CD8-positive, alpha-beta memory T cell (primary cell): ENCODE data around the gene CCR5AS.

ENCODE experiments used
- CTCF ChIA-PET: fragments of 350-600 bp; sonication (Branson Sonifier 250); formaldehyde crosslinking; loops from one replicate; lab custom pipeline; 2021; ENCODE audit warnings: antibody characterized with exemption; lab: Charles Lee
- POLR2A ChIA-PET: fragments of 350-600 bp; sonication (Branson Sonifier 250); formaldehyde crosslinking; loops from one replicate; lab custom pipeline; 2021; ENCODE audit warnings: antibody characterized with exemption; lab: Charles Lee
- DNase-seq, 5 donors: peaks; one replicate each; pipeline versions ENCODE4 v3.0.0 to v3.0.0-alpha.2; 2020 to 2022; ENCODE audit warnings: mixed read lengths in 1 of 5
- H3K27ac ChIP-seq: one replicate; pipeline ENCODE4 v1.7.0; 2013; ENCODE audit warnings: low read depth, mild to moderate bottlenecking, low read length, moderate library complexity
- H3K27me3 ChIP-seq: 2 replicates; pipeline ENCODE4 v1.7.0; 2013; ENCODE audit warnings: low read length, mild to moderate bottlenecking; ENCODE audit not compliant: insufficient read depth, poor library complexity, severe bottlenecking
- H3K36me3 ChIP-seq: 2 replicates; pipeline ENCODE4 v1.7.0; 2013; ENCODE audit warnings: mild to moderate bottlenecking, low read length, moderate library complexity; ENCODE audit not compliant: insufficient read depth
- H3K4me1 ChIP-seq: 2 replicates; pipeline ENCODE4 v1.7.0; 2013; ENCODE audit warnings: mild to moderate bottlenecking, low read length, moderate library complexity; ENCODE audit not compliant: insufficient read depth
- H3K4me3 ChIP-seq: 2 replicates; pipeline ENCODE4 v1.7.0; 2013; ENCODE audit warnings: mild to moderate bottlenecking, low read length
- H3K9me3 ChIP-seq: 2 replicates; pipeline ENCODE4 v1.7.0; 2013; ENCODE audit warnings: mild to moderate bottlenecking, low read length
- H3K27ac Mint-ChIP-seq, 8 donors: one replicate each; pipeline ENCODE4 v1.8.0; 2020 to 2021; ENCODE audit warnings: mixed read lengths in 8 of 8, mild to moderate bottlenecking in 6 of 8, inconsistent platforms in 3 of 8, moderate library complexity in 3 of 8
- H3K27me3 Mint-ChIP-seq, 2 donors: one replicate each; pipeline ENCODE4 v1.8.0; 2020 to 2021; ENCODE audit warnings: mixed read lengths in 2 of 2, mild to moderate bottlenecking in 1 of 2, moderate library complexity in 1 of 2
- H3K36me3 Mint-ChIP-seq, 3 donors: one replicate each; pipeline ENCODE4 v1.8.0; 2020 to 2021; ENCODE audit warnings: mixed read lengths in 3 of 3, inconsistent platforms in 1 of 3, mild to moderate bottlenecking in 1 of 3
- H3K4me1 Mint-ChIP-seq, 3 donors: one replicate each; pipeline ENCODE4 v1.8.0; 2020 to 2021; ENCODE audit warnings: mixed read lengths in 3 of 3, inconsistent platforms in 1 of 3, mild to moderate bottlenecking in 1 of 3
- H3K4me3 Mint-ChIP-seq, 7 donors: one replicate each; pipeline ENCODE4 v1.8.0; 2020 to 2021; ENCODE audit warnings: mixed read lengths in 7 of 7, mild to moderate bottlenecking in 6 of 7, moderate library complexity in 4 of 7, inconsistent platforms in 2 of 7
- H3K9me3 Mint-ChIP-seq, 5 donors: one replicate each; pipeline ENCODE4 v1.8.0; 2020 to 2022; ENCODE audit warnings: mixed read lengths in 5 of 5, mild to moderate bottlenecking in 3 of 5, moderate library complexity in 2 of 5, inconsistent platforms in 1 of 5

The CCR5AS gene

GRCh38 chr3:46406788-46407611 is at the start of gene CCR5AS, which contains the start of gene CCRL2:
Gene CCR5AS, minus strand, starts transcription at chr3:46407066.
Gene CCRL2, plus strand, starts transcription at chr3:46407259. Its CDS starts 821 bp downstream, at chr3:46408080.
- Mint-ChIP-seq H3K9me3 (peaks cover 0 to 2% (median 0%) of the 10 kb centered on the region in 5 donors), H3K27ac (peak within 1 kb of the TSS; percentile 86 to 98 (median 92)), H3K4me3 (peak within 1 kb of the TSS; percentile 83 to 96 (median 87)), H3K36me3 (peaks cover 0 to 14% (median 5%) of the 10 kb centered on the region in 3 donors), H3K4me1 (peaks cover 34 to 39% (median 36%) of the 10 kb centered on the region in 3 donors), H3K27me3 (no peaks in the 10 kb centered on the region)
- Histone ChIP-seq H3K27me3 (no peaks in the 10 kb centered on the region), H3K9me3 (no peaks in the 10 kb centered on the region), H3K4me1 (peaks cover 12% of the 10 kb centered on the region), H3K4me3 (peak within 1 kb of the TSS; percentile 57), H3K27ac (peak within 1 kb of the TSS; percentile 75), H3K36me3 (no peaks in the 10 kb centered on the region)
- peak; percentile 19 to 71 (median 29) for DNase-seq
- CTCF ChIA-PET = interaction anchor here (0.8 to 1.1 kb wide), 5 partner anchors 37 to 225 kb away, joined by 3 to 5 read pairs (median 3); no protein-coding TSS in a partner anchor
- POLR2A ChIA-PET = interaction anchor here (0.7 to 1.4 kb wide), 2 partner anchors 36 to 495 kb away, joined by 3 to 5 read pairs; partner anchors contain the start of gene CCR5

GRCh38 chr3:46456118-46456517 is 49.3 kb upstream of the CCR5AS start:
- no peak for DNase-seq
- no peak overlapping the region for H3K27ac ChIP-seq
- peaks cover 0 to 5% (median 1%) of the 10 kb centered on the region in 5 donors for H3K9me3 Mint-ChIP-seq
- no peak overlapping the region for H3K4me3 ChIP-seq
- H3K4me1 Mint-ChIP-seq = peaks cover 0 to 6% (median 5%) of the 10 kb centered on the region in 3 donors
- H3K36me3 Mint-ChIP-seq = peaks cover 0 to 4% (median 0%) of the 10 kb centered on the region in 3 donors
- H3K9me3 ChIP-seq = no peaks in the 10 kb centered on the region
- H3K27me3 Mint-ChIP-seq = peaks cover 4 to 19% of the 10 kb centered on the region in 2 donors
- H3K4me1 ChIP-seq = no peaks in the 10 kb centered on the region
- H3K36me3 ChIP-seq = no peaks in the 10 kb centered on the region
- H3K4me3 Mint-ChIP-seq = no peak overlapping the region
- H3K27me3 ChIP-seq = peaks cover 4% of the 10 kb centered on the region
- H3K27ac Mint-ChIP-seq = no peak overlapping the region
- ChIA-PET POLR2A (no interaction called here), CTCF (no interaction called here)

GRCh38 chr3:46455231-46456115 is 48.6 kb upstream of the CCR5AS start:
- Histone ChIP-seq H3K36me3 (no peaks in the 10 kb centered on the region), H3K4me3 (no peak overlapping the region), H3K4me1 (no peaks in the 10 kb centered on the region), H3K27me3 (peaks cover 3% of the 10 kb centered on the region), H3K9me3 (no peaks in the 10 kb centered on the region), H3K27ac (no peak overlapping the region)
- H3K27ac Mint-ChIP-seq = no peak overlapping the region
- ChIA-PET POLR2A (no interaction called here), CTCF (no interaction called here)
- no peak for DNase-seq
- peaks cover 0 to 6% (median 5%) of the 10 kb centered on the region in 3 donors for H3K4me1 Mint-ChIP-seq
- peaks cover 0 to 2% (median under 1%) of the 10 kb centered on the region in 5 donors for H3K9me3 Mint-ChIP-seq
- H3K4me3 Mint-ChIP-seq = no peak overlapping the region
- no peaks in the 10 kb centered on the region for H3K36me3 Mint-ChIP-seq
- H3K27me3 Mint-ChIP-seq = peaks cover 4 to 13% of the 10 kb centered on the region in 2 donors

GRCh38 chr3:46454606-46455005 is 47.7 kb upstream of the CCR5AS start:
- no peaks in the 10 kb centered on the region for H3K9me3 ChIP-seq
- ChIA-PET CTCF (no interaction called here), POLR2A (no interaction called here)
- H3K27me3 Mint-ChIP-seq = peaks cover 4 to 8% of the 10 kb centered on the region in 2 donors
- no peak overlapping the region for H3K27ac Mint-ChIP-seq
- H3K4me1 Mint-ChIP-seq = peaks cover 0 to 6% (median 5%) of the 10 kb centered on the region in 3 donors
- no peak overlapping the region for H3K4me3 ChIP-seq
- peaks cover 3% of the 10 kb centered on the region for H3K27me3 ChIP-seq
- H3K27ac ChIP-seq = no peak overlapping the region
- no peaks in the 10 kb centered on the region for H3K36me3 ChIP-seq
- no peaks in the 10 kb centered on the region for H3K4me1 ChIP-seq
- DNase-seq = no peak
- no peak overlapping the region for H3K4me3 Mint-ChIP-seq
- H3K9me3 Mint-ChIP-seq = peaks cover 0 to 1% (median 0%) of the 10 kb centered on the region in 5 donors
- H3K36me3 Mint-ChIP-seq = no peaks in the 10 kb centered on the region

- H3K9me3 ChIP-seq = no peaks in the 10 kb centered on the region
- H3K4me1 ChIP-seq = no peaks in the 10 kb centered on the region
- no peak overlapping the region for H3K27ac ChIP-seq
- H3K36me3 ChIP-seq = no peaks in the 10 kb centered on the region
- Mint-ChIP-seq H3K27ac (no peak overlapping the region), H3K9me3 (peaks cover 0 to 1% (median 0%) of the 10 kb centered on the region in 5 donors), H3K4me1 (peaks cover 0 to 6% (median 5%) of the 10 kb centered on the region in 3 donors), H3K4me3 (no peak overlapping the region), H3K36me3 (no peaks in the 10 kb centered on the region), H3K27me3 (peaks cover 3 to 8% of the 10 kb centered on the region in 2 donors)
- H3K27me3 ChIP-seq = peaks cover 3% of the 10 kb centered on the region
- CTCF ChIA-PET = no interaction called here
- POLR2A ChIA-PET = no interaction called here
- H3K4me3 ChIP-seq = no peak overlapping the region
- DNase-seq = no peak
Observed at GRCh38 chr3:46454209-46454595, 47.3 kb upstream of the CCR5AS start.

- peaks cover 3% of the 10 kb centered on the region for H3K27me3 ChIP-seq
- Mint-ChIP-seq H3K36me3 (no peaks in the 10 kb centered on the region), H3K27ac (no peak overlapping the region), H3K4me1 (peaks cover 0 to 6% (median 5%) of the 10 kb centered on the region in 3 donors), H3K4me3 (no peak overlapping the region), H3K9me3 (peaks cover 0 to 1% (median 0%) of the 10 kb centered on the region in 5 donors), H3K27me3 (peaks cover 6 to 8% of the 10 kb centered on the region in 2 donors)
- no peak overlapping the region for H3K4me3 ChIP-seq
- H3K27ac ChIP-seq = no peak overlapping the region
- no peaks in the 10 kb centered on the region for H3K9me3 ChIP-seq
- no peak for DNase-seq
- no peaks in the 10 kb centered on the region for H3K4me1 ChIP-seq
- ChIA-PET CTCF (no interaction called here), POLR2A (no interaction called here)
- H3K36me3 ChIP-seq = no peaks in the 10 kb centered on the region
Observed at GRCh38 chr3:46453526-46454208, 46.8 kb upstream of the CCR5AS start.

GRCh38 chr3:46449755-46450552 is 43.1 kb upstream of the CCR5AS start:
- H3K27ac ChIP-seq = no peak overlapping the region
- H3K36me3 Mint-ChIP-seq = no peaks in the 10 kb centered on the region
- no peaks in the 10 kb centered on the region for H3K9me3 ChIP-seq
- H3K4me3 ChIP-seq = no peak overlapping the region
- no peak overlapping the region for H3K4me3 Mint-ChIP-seq
- H3K27ac Mint-ChIP-seq = peak overlapping the region in 1 of 8 donors; percentile 54
- no peaks in the 10 kb centered on the region for H3K9me3 Mint-ChIP-seq
- DNase-seq = no peak
- no peaks in the 10 kb centered on the region for H3K27me3 ChIP-seq
- peaks cover 0 to 6% (median 5%) of the 10 kb centered on the region in 3 donors for H3K4me1 Mint-ChIP-seq
- POLR2A ChIA-PET = no interaction called here
- H3K36me3 ChIP-seq = no peaks in the 10 kb centered on the region
- H3K27me3 Mint-ChIP-seq = peaks cover 6 to 8% of the 10 kb centered on the region in 2 donors
- CTCF ChIA-PET = interaction anchor here (1.1 to 1.4 kb wide), 2 partner anchors 11 to 21 kb away, joined by 3 to 6 read pairs; no protein-coding TSS in a partner anchor
- no peaks in the 10 kb centered on the region for H3K4me1 ChIP-seq
